Subcutaneous adipose tissue (tissue), 4 donors: Measurements from ENCODE around the gene ST3GAL2. TPM values are rescaled to one million over a fixed set of nuclear protein-coding genes. Genes with fewer than 3 reads are reported as not detected.

Experiments used
- total RNA-seq, 4 donors: library from RNA; depleted of rRNA; stranded (reverse); fragments of >200 nt; gene quantifications; one replicate each; pipeline ENCODE4 v1.1.0, GENCODE V29; 2016
- TF ChIP-seq, protein P1 (sequence below): fragments of 450-650 bp; IDR thresholded peaks from one replicate; pipeline ENCODE4 v1.5.1; 2016; ENCODE audit warnings: low read depth, mild to moderate bottlenecking, control low read depth, antibody characterized with exemption, moderate library complexity

The ST3GAL2 gene
- total RNA-seq, 4 donors from 2014 or later, result 9.9 to 14.1 (median 13.1) TPM

- TF ChIP-seq, protein P1, sequence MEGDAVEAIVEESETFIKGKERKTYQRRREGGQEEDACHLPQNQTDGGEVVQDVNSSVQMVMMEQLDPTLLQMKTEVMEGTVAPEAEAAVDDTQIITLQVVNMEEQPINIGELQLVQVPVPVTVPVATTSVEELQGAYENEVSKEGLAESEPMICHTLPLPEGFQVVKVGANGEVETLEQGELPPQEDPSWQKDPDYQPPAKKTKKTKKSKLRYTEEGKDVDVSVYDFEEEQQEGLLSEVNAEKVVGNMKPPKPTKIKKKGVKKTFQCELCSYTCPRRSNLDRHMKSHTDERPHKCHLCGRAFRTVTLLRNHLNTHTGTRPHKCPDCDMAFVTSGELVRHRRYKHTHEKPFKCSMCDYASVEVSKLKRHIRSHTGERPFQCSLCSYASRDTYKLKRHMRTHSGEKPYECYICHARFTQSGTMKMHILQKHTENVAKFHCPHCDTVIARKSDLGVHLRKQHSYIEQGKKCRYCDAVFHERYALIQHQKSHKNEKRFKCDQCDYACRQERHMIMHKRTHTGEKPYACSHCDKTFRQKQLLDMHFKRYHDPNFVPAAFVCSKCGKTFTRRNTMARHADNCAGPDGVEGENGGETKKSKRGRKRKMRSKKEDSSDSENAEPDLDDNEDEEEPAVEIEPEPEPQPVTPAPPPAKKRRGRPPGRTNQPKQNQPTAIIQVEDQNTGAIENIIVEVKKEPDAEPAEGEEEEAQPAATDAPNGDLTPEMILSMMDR, result no peak
Observed at GRCh38 chr16:70478912-70479341, 40.0 kb upstream of the ST3GAL2 start.

DNA sequence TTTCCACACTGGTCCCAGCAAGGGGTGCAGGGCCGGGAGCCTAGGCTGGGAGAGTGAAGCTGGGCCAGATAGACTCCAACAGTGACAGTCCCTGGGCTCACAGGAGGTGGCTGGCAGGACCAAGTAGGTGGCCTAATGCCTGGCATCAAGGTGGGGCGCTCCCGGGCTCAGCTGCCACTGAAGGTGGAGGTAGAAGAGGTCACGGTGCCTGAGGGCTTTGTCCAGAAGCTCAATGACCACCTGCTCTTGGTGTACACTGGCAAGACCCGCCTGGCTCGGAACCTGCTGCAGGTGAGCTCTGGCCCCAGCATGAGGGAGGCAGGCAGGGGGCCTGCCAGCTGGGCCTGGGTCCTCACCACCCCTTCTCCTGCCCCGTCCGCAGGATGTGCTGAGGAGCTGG, 39.3 kb upstream of the ST3GAL2 start:
- TF ChIP-seq, protein P1, result no peak

- TF ChIP-seq, protein P1, result no peak
Observed at GRCh38 chr16:70476272-70477020, 37.5 kb upstream of the ST3GAL2 start.

GRCh38 chr16:70475054-70475871, 36.4 kb upstream of the ST3GAL2 start:
- TF ChIP-seq, protein P1, result no peak

GRCh38 chr16:70474320-70475053, 35.6 kb upstream of the ST3GAL2 start:
- TF ChIP-seq, protein P1, result no peak

DNA sequence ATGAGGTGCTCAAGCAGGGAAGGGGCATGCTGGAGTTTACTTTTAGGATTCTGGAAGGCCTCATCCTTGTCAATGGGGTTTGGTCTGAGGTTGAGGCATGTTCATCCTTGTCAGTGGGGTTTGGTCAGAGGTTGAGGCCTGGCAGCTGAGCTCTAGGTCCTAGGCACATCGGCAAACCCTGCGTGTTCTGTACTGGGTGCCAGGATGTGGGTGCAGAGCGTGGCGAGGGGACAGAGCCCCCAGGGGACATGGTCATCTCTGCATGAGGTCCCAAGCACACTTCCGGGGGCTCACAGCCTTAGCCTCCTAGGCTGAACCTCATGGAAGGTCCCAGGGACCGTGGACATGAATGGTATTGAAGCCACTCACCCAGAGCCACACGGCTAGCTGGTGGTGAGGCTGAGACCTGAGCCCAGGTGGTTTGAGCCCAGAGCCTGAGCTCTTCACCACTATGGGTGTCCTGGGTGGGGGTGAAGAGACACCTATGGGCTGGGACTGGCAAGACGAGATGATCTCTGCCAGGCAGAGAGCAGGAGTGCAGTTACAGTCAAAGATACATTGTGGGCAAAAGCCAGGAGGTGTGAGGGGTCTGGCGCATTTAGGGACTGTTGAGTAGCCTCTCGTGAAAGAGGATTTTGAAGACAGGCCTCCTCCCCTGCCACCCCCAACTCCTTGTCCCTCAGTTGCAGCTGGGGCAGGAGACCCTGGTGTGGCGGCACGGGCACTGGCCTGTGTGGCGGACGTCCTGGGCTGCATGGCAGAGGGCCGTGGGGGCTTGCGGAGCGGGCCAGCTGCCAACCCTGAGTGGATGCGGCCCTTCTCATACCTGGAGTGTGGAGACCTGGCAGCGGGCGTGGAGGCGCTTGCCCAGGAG, 34.8 kb upstream of the ST3GAL2 start:
- TF ChIP-seq, protein P1, result no peak
